GM21360 (cell line): Measurements from ENCODE around the gene TTC16.
A peak's percentile ranks its signal among the peaks of the same experiment; 100 is the strongest.

ENCODE experiments used
- ATAC-seq: cut with Tn5 transposase; IDR thresholded peaks from one replicate; pipeline ENCODE4 v1.9.1; 2021; ENCODE audit warnings: mild to moderate bottlenecking, moderate library complexity; ENCODE audit not compliant: unreplicated experiment

TTC16 gene

GRCh38 chr9:127694890-127695720, 20.8 kb upstream of the TTC16 start:
- ATAC-seq, result no peak

- ATAC-seq, result no peak
These were observed 18.3 kb upstream of the TTC16 start for GRCh38 chr9:127697575-127697974.

- no peak for ATAC-seq
These were observed 17.5 kb upstream of the TTC16 start for GRCh38 chr9:127698386-127698785.

- ATAC-seq, result peak; percentile 75
These were observed 16.8 kb upstream of the TTC16 start for GRCh38 chr9:127698985-127699670.

GRCh38 chr9:127700140-127700539, 15.7 kb upstream of the TTC16 start:
- no peak for ATAC-seq

DNA sequence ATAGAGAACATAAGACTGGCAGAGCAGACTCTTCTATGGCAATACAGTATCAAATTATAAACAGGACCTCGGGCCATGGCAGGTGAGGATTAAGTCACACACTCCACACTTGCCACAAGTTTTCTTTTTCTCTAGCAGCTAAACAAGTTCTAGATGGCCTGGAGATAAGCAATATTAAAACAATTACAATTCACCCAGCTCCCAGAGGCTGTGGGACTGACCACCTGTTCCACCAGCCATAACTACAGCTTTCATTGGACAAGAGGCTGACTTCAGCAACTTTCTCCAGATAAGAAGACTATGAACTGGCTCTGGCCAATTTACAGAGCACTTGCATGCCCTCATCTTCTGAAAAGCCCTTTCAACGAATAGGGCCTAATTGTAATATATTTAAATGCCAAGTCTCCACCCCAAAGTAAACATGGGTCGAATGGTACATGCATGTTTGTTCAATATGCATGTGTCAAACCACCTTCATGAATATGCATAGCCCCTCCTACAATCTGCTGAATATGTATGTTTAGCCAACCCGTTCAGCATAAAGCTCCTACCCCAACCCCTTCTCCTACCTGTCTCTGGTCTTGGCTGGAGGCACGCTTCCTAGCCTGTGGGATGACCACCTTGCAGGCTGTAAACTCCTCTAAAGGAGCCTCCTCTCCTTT, 15.2 kb upstream of the TTC16 start:
- ATAC-seq, result no peak

DNA sequence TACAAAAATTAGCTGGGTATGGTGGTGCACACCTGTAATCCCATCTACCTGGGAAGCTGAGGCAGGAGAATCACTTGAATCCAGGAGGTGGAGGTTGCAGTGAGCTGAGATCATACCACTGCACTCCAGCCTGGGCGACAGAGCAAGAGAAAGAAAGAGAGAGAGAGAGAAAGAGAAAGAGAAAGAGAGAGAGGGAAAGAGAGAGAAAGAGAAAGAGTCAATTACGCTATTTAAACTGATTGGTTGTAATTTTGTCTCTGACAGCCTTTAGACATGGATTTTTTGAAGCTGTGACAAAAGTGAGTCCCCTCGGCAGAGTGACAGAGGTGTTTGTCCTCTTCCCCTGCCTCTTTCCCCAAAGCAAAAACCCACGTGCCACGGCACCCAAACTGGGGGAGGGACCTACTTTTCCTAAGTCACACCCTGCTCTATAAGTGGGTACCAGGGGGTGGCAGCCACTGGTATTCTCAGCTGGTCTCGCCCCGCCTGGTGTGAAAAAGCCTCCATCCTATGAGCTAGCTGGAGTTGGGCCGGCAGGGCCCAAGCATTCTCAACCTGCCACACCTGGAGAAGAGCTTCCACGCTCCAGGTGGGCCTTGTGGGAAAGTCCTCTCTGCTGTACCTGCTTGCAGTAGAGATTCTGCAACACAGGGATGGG, 12.5 kb upstream of the TTC16 start:
- no peak for ATAC-seq

DNA sequence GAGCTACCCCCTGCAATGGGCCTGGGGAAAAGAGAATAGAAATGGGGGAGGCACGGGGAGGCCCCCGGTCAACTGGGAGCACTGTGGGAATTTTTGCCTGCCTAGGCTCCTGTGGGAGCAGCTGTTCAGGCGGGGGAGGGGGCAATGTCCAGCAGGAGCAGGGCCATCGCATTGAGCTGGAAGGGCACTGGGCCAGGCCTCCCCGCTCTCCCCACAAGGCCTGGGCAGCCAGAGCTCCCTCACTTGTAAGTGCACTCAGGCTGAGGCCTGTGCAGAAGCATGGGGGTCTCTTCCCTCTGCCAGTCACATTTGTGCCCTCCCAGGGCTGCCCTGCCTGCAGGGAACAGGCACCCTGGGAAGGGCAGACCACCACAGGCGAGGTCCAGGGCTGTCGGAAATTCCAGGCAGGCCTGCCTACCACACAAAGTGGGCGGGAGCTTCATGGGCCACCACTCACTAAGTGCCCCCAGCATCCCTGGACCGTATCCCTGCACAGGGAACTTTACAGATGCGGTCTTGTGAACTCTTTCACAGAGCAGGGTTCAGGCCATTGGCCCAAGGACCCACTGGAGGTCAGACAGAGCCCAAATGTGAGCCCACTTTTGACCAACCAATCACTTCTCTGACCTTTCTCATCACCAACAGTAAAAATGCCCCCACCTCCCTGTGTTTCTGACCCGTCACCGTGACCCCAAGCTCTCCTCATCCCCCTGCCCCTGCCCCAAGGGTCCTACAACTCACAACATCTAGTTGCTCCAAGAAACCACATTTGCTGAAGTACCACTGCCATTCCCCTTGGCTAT, 10.1 kb upstream of the TTC16 start:
- ATAC-seq, result no peak

GRCh38 chr9:127706836-127707241, 9.0 kb upstream of the TTC16 start, which contains the start of gene CFAP157:
Gene CFAP157, plus strand, starts transcription at chr9:127706988. Its CDS starts 44 bp downstream, at chr9:127707032.
- ATAC-seq, result no peak

DNA sequence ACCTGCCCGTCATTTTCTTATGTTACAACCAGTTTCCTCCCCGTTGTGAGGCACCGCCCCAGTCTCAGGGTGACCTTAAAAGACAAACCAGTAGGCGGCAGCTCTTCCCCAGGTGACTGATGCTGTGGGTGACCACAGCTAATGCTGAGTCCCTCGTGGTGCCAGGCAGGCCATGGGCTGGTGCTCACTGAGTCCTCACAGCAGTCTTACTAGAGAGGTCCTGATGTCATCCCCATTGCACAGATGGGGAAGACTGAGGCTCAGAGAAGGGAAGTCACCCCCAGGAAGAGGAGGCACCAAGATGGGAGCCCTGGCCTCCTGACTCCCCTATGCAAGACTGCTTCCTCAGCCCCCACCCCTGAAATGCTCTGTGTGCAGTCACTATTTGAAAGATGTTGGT, 8.1 kb upstream of the TTC16 start:
- no peak for ATAC-seq

DNA sequence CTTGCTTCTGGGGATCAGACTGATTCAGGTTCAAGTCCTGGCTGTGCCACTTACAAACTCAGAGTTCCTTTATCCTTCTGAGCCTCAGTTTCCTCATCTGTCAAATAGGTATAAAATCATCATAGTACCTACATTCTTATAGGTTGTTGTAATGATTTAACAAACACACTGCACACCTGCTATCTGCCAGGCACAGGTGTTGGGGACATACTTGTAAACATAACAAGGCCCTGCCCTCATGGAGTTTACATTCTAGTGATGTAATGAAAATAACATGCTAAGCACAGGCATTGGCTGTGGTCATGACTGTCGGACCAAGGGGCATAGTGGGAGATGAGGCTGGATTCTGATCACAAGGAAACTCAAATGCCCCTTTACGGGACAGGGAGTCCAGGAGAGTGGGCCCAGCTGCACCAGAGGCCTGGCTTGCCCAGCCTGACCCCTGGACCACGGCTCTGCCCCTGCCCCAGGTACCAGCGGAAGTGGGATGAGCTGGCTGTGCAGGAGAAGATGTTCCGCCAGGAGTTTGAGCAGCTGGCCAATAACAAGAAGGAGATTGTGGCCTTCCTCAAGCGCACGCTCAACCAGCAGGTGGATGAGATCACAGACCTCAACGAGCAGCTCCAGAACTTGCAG, 6.8 kb upstream of the TTC16 start:
- no peak for ATAC-seq

GRCh38 chr9:127710204-127710783, 5.6 kb upstream of the TTC16 start:
- ATAC-seq, result no peak

GRCh38 chr9:127711226-127711701, 4.6 kb upstream of the TTC16 start:
- ATAC-seq, result no peak

- no peak for ATAC-seq
These were observed 4.0 kb upstream of the TTC16 start for GRCh38 chr9:127711831-127712274.

- no peak for ATAC-seq
These were observed 3.5 kb upstream of the TTC16 start for GRCh38 chr9:127712371-127712770.

DNA sequence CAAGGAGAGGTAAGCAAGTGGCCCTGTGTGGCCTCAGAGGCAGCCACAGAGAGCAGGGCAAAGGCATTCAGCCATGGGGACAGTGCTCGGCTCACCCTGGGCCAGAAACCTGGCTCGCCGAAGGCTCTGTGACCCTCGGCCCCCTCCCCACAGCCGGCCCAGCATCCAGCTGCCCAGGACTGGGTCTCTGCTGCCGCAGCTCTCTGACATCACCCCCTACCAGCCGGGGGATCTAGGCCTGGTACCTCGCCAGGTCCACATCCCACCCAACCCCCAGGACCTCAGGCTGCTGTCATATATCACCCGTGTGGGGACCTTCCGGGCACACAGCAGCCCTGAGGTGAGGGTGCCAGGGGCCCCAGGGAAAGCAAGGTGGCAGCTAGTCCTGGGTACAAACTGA, 3.0 kb upstream of the TTC16 start:
- no peak for ATAC-seq

GRCh38 chr9:127714020-127714750, 1.7 kb upstream of the TTC16 start:
- ATAC-seq, result no peak

GRCh38 chr9:127714951-127715469, 869 bp upstream of the TTC16 start:
- ATAC-seq, result no peak
